Upper lobe of left lung (tissue), 6 donors: Measurements from ENCODE around the gene PROKR1. TPM values are rescaled to one million over a fixed set of nuclear protein-coding genes. Genes with fewer than 3 reads are reported as not detected.
"Not testable (repeated sequence)": the region's sequence is repeated elsewhere in the genome, so short reads cannot be mapped to it uniquely, and the experiment has no call there.

ENCODE experiments used
- ATAC-seq, 2 donors: fragments of 200-7000 bp; cut with Tn5 transposase; one replicate each; pipeline ENCODE4 v1.9.1; 2022; ENCODE audit warnings: mild to moderate bottlenecking in 2 of 2, moderate library complexity in 2 of 2; ENCODE audit not compliant: low FRiP score in 2 of 2
- DNase-seq, 2 donors: peaks; one replicate each; pipeline ENCODE4 v3.0.0-alpha.2; 2019 to 2020
- H3K27ac ChIP-seq, 4 donors: fragments of 200-600 bp; sonication (generic); one replicate each; pipeline ENCODE4 v1.5.1; 2016 to 2019
- H3K27me3 ChIP-seq, 4 donors: fragments of 200-600 bp; sonication (generic); one replicate each; pipeline ENCODE4 v1.5.1; 2017 to 2019
- H3K36me3 ChIP-seq, 4 donors: fragments of 200-600 bp; sonication (generic); one replicate each; pipeline ENCODE4 v1.5.1; 2016 to 2019
- H3K4me1 ChIP-seq, 4 donors: fragments of 200-600 bp; sonication (generic); one replicate each; pipeline ENCODE4 v1.5.1; 2018 to 2019
- H3K4me3 ChIP-seq, 4 donors: fragments of 200-600 bp; sonication (generic); one replicate each; pipeline ENCODE4 v1.5.1; 2017 to 2019; ENCODE audit warnings: mild to moderate bottlenecking in 2 of 4, moderate library complexity in 1 of 4
- H3K9me3 ChIP-seq, 4 donors: fragments of 200-600 bp; sonication (generic); one replicate each; pipeline ENCODE4 v1.5.1; 2018 to 2019
- EP300 ChIP-seq, 4 donors: sonication (generic); formaldehyde crosslinking; IDR thresholded peaks; one replicate each; pipeline ENCODE4 v1.5.1; 2017; ENCODE audit warnings: antibody characterized with exemption in 4 of 4, control low read depth in 2 of 4
- POLR2A ChIP-seq, 4 donors: fragments of 450-650 bp; IDR thresholded peaks; one replicate each; pipeline ENCODE4 v1.5.1; 2016 to 2017; ENCODE audit warnings: antibody characterized with exemption in 4 of 4, mild to moderate bottlenecking in 2 of 4
- POLR2AphosphoS5 ChIP-seq, 2 donors: sonication (generic); formaldehyde crosslinking; IDR thresholded peaks; one replicate each; pipeline ENCODE4 v1.5.1; 2017; ENCODE audit warnings: antibody characterized with exemption in 2 of 2
- whole genome bisulfite sequencing, 2 donors: methylation state at CpG; one replicate each; pipeline ENCODE4 v1.1.5; 2017 to 2018; 5-methylcytosine and 5-hydroxymethylcytosine counted together
- total RNA-seq, 6 donors: library from RNA; depleted of rRNA in 4 of 6; stranded (reverse); fragments of >200 nt in 4 of 6; gene quantifications; one replicate each; pipeline versions ENCODE4 v1.1.0 to v1.2.1, GENCODE V29; 2016 to 2021
- TF ChIP-seq, protein P1 (sequence below), 6 experiments: fragments of 450-650 bp in 4 of 6; fragments of 200-600 bp in 2 of 6; sonication (generic) in 2 of 6; IDR thresholded peaks; one replicate each; pipeline ENCODE4 v1.5.1; 2016 to 2019; ENCODE audit warnings: antibody characterized with exemption in 6 of 6
- donor health status: DM: no; HTN: no; CAD: no; lungs with moderate emphysema.
- donor health status: DM: no; HTN: yes; CAD: no; lungs with severe emphysema.

The PROKR1 gene
- under 1 TPM in 1 of 6 donors, not detected in 5; 0.06 TPM for total RNA-seq

GRCh38 chr2:68643011-68643873 lies at the start of gene PROKR1:
TSS of gene PROKR1 (plus strand) at chr2:68643579. CDS start at chr2:68645822, 2,243 bp downstream.
- Histone ChIP-seq H3K4me1 (peaks cover 7 to 15% (median 13%) of the 10 kb centered on the region in 4 donors), H3K4me3 (peak within 1 kb of the TSS; percentile 10 to 56 (median 46)), H3K27me3 (peaks cover 0 to 18% (median 9%) of the 10 kb centered on the region in 4 donors), H3K27ac (no peak within 1 kb of the TSS), H3K9me3 (no peaks in the 10 kb centered on the region), H3K36me3 (no peaks in the 10 kb centered on the region)
- WGBS, 2 donors, result 5 to 20% methylated on average over 1 to 56 of the region's 86 CpGs
- peak; percentile 24 to 86 for ATAC-seq
- peak; percentile 23 to 89 for DNase-seq
- no peak for TF ChIP-seq POLR2AphosphoS5 (IDR thresholded peaks at IDR 0.05)
- no peak for TF ChIP-seq POLR2A (IDR thresholded peaks at IDR 0.05)
- TF ChIP-seq, protein P1, sequence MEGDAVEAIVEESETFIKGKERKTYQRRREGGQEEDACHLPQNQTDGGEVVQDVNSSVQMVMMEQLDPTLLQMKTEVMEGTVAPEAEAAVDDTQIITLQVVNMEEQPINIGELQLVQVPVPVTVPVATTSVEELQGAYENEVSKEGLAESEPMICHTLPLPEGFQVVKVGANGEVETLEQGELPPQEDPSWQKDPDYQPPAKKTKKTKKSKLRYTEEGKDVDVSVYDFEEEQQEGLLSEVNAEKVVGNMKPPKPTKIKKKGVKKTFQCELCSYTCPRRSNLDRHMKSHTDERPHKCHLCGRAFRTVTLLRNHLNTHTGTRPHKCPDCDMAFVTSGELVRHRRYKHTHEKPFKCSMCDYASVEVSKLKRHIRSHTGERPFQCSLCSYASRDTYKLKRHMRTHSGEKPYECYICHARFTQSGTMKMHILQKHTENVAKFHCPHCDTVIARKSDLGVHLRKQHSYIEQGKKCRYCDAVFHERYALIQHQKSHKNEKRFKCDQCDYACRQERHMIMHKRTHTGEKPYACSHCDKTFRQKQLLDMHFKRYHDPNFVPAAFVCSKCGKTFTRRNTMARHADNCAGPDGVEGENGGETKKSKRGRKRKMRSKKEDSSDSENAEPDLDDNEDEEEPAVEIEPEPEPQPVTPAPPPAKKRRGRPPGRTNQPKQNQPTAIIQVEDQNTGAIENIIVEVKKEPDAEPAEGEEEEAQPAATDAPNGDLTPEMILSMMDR (IDR thresholded peaks at IDR 0.05), result peak in 1 of 6 experiments; percentile 5
- TF ChIP-seq EP300 (IDR thresholded peaks at IDR 0.05), result no peak

- Histone ChIP-seq H3K36me3 (no peaks in the 10 kb centered on the region), H3K27me3 (no peaks in the 10 kb centered on the region), H3K4me3 (no peak overlapping the region), H3K4me1 (peaks cover 0 to 11% (median 6%) of the 10 kb centered on the region in 4 donors), H3K27ac (no peak overlapping the region), H3K9me3 (no peaks in the 10 kb centered on the region)
- 70 to 77% methylated on average over 1 of the region's 1 CpG for WGBS, 2 donors
- DNase-seq, result no peak
- TF ChIP-seq EP300 (IDR thresholded peaks at IDR 0.05) (no peak), POLR2A (IDR thresholded peaks at IDR 0.05) (no peak)
- no peak for ATAC-seq
These were observed 49.3 kb upstream of the PROKR1 start for GRCh38 chr2:68594041-68594440.

GRCh38 chr2:68594674-68595492 lies 48.5 kb upstream of the PROKR1 start:
- peak in 1 of 2 donors; percentile 77 for ATAC-seq

GRCh38 chr2:68595493-68595785 lies 47.9 kb upstream of the PROKR1 start:
- ATAC-seq, DNase-seq, H3K4me3 ChIP-seq, H3K27ac ChIP-seq, H3K9me3 ChIP-seq, H3K36me3 ChIP-seq, H3K27me3 ChIP-seq: not testable (repeated sequence)
- TF ChIP-seq, protein P1 (IDR thresholded peaks at IDR 0.05), result peak in 1 of 6 experiments; percentile 17
- H3K4me1 ChIP-seq, result peaks cover 0 to 11% (median 6%) of the 10 kb centered on the region in 4 donors
- 78 to 88% methylated on average over 2 of the region's 2 CpGs for WGBS, 2 donors

More at GRCh38 chr2:68594674-68595492, 48.5 kb upstream of the PROKR1 start:
- peak in 1 of 2 donors; percentile 28 for DNase-seq
- TF ChIP-seq POLR2AphosphoS5 (IDR thresholded peaks at IDR 0.05) (no peak), EP300 (IDR thresholded peaks at IDR 0.05) (no peak)
- TF ChIP-seq, protein P1 (IDR thresholded peaks at IDR 0.05), result peak in 5 of 6 experiments; percentile 50 to 86 (median 57)
- H3K27me3 ChIP-seq, result no peaks in the 10 kb centered on the region
- H3K36me3 ChIP-seq, result no peaks in the 10 kb centered on the region
- peaks cover 0 to 11% (median 6%) of the 10 kb centered on the region in 4 donors for H3K4me1 ChIP-seq
- peak overlapping the region in 2 of 4 donors; percentile 3 to 6 for H3K4me3 ChIP-seq
- no peaks in the 10 kb centered on the region for H3K9me3 ChIP-seq
- H3K27ac ChIP-seq, result no peak overlapping the region
- 23 to 26% methylated on average over 5 of the region's 5 CpGs for WGBS, 2 donors

- WGBS, 2 donors, result 88 to 95% methylated on average over 3 of the region's 3 CpGs
- not testable (repeated sequence) for H3K27ac ChIP-seq, H3K4me3 ChIP-seq, H3K27me3 ChIP-seq, H3K36me3 ChIP-seq, H3K4me1 ChIP-seq, ATAC-seq, DNase-seq, H3K9me3 ChIP-seq
These were observed 42.9 kb upstream of the PROKR1 start for GRCh38 chr2:68600495-68600894.
